ENCODE measurements around the gene PAX8.

PAX8 gene

GRCh38 chr2:113198790-113199612, 79.7 kb downstream of the PAX8 start:
- H3F3A ChIP-seq (ENCODE audit: insufficient read depth) = no peaks in the 10 kb centered on the region
- no peaks in the 10 kb centered on the region for H3K9me3 ChIP-seq (ENCODE audit: insufficient read depth, low read length)
- H3K9ac ChIP-seq (ENCODE audit: low read length) = 0 out of 2 replicates have a peak overlapping the region, but pooled peaks have one; percentile 15
- no peaks in the 10 kb centered on the region for H3K36me3 ChIP-seq (ENCODE audit: low read length)
- no peak overlapping the region for H2AFZ ChIP-seq (ENCODE audit: low read depth, low read length, severe bottlenecking)
- no peaks in the 10 kb centered on the region for H4K20me1 ChIP-seq (ENCODE audit: low read depth, low read length)
- no peaks in the 10 kb centered on the region for H3K9me2 ChIP-seq (replicated peaks; ENCODE audit: insufficient read depth, low read length)
- no peaks in the 10 kb centered on the region for H3K79me2 ChIP-seq (ENCODE audit: insufficient read depth, low read length)
- no peak for TF ChIP-seq EZH2phosphoT487 (conservative IDR thresholded peaks at IDR 0.05; ENCODE audit: low read length)
- TF ChIP-seq, protein P1, sequence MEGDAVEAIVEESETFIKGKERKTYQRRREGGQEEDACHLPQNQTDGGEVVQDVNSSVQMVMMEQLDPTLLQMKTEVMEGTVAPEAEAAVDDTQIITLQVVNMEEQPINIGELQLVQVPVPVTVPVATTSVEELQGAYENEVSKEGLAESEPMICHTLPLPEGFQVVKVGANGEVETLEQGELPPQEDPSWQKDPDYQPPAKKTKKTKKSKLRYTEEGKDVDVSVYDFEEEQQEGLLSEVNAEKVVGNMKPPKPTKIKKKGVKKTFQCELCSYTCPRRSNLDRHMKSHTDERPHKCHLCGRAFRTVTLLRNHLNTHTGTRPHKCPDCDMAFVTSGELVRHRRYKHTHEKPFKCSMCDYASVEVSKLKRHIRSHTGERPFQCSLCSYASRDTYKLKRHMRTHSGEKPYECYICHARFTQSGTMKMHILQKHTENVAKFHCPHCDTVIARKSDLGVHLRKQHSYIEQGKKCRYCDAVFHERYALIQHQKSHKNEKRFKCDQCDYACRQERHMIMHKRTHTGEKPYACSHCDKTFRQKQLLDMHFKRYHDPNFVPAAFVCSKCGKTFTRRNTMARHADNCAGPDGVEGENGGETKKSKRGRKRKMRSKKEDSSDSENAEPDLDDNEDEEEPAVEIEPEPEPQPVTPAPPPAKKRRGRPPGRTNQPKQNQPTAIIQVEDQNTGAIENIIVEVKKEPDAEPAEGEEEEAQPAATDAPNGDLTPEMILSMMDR (IDR thresholded peaks at IDR 0.05; ENCODE audit: insufficient read depth, low read length, poor library complexity, severe bottlenecking) = peak; percentile 76
- H3K27me3 ChIP-seq (ENCODE audit: low read length) = no peaks in the 10 kb centered on the region
- peak overlapping the region; percentile 40 for H3K4me2 ChIP-seq (ENCODE audit: low read depth, low read length, poor library complexity, severe bottlenecking)
- H3K27ac ChIP-seq (ENCODE audit: low read depth, low read length) = no peak overlapping the region
- no peak overlapping the region for H3K4me3 ChIP-seq (ENCODE audit: insufficient read depth, low read length, poor library complexity, severe bottlenecking)

- Histone ChIP-seq H3F3A (ENCODE audit: insufficient read depth) (no peaks in the 10 kb centered on the region), H3K27me3 (ENCODE audit: low read length) (no peaks in the 10 kb centered on the region), H3K9me2 (replicated peaks; ENCODE audit: insufficient read depth, low read length) (no peaks in the 10 kb centered on the region), H3K9me3 (ENCODE audit: insufficient read depth, low read length) (no peaks in the 10 kb centered on the region), H3K9ac (ENCODE audit: low read length) (no peak overlapping the region), H3K4me3 (ENCODE audit: insufficient read depth, low read length, poor library complexity, severe bottlenecking) (no peak overlapping the region), H3K79me2 (ENCODE audit: insufficient read depth, low read length) (no peaks in the 10 kb centered on the region), H3K36me3 (ENCODE audit: low read length) (no peaks in the 10 kb centered on the region), H4K20me1 (ENCODE audit: low read depth, low read length) (no peaks in the 10 kb centered on the region), H2AFZ (ENCODE audit: low read depth, low read length, severe bottlenecking) (no peak overlapping the region), H3K27ac (ENCODE audit: low read depth, low read length) (no peak overlapping the region), H3K4me2 (ENCODE audit: low read depth, low read length, poor library complexity, severe bottlenecking) (no peak overlapping the region)
- TF ChIP-seq EZH2phosphoT487 (conservative IDR thresholded peaks at IDR 0.05; ENCODE audit: low read length) = no peak
- TF ChIP-seq, protein P1 (IDR thresholded peaks at IDR 0.05; ENCODE audit: insufficient read depth, low read length, poor library complexity, severe bottlenecking) = no peak
These were observed 80.5 kb downstream of the PAX8 start for GRCh38 chr2:113198048-113198789.

DNA sequence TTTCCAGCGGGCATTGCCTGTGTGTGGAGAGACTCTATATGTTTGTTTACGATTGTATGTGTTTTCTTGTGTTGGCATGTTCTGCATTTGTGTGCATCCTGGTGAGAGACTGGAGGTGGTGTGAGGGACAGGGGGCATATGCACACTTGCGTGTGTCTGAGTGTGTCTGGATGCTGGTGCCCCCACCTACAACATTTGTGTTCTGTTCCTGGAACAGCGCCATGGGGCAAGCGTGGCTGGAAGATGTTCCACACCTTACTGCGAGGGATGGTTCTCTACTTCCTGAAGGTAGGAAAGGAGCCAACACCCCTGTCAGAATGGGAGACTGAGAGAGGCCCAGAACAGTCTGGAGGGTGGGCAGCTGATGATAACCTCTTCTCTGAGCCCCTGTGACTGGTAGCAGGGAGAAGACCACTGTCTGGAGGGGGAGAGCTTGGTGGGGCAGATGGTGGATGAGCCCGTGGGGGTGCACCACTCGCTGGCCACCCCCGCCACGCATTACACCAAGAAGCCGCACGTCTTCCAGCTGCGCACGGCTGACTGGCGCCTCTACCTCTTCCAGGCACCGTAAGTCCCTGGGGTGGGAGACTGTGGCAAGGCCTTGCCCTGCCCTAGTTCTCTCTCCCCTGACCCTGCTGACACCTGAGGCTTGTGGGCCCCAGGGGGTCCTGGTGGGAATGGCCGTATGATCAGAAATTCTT, 81.2 kb downstream of the PAX8 start:
- Histone ChIP-seq H3F3A (ENCODE audit: insufficient read depth) (no peaks in the 10 kb centered on the region), H3K9me2 (replicated peaks; ENCODE audit: insufficient read depth, low read length) (no peaks in the 10 kb centered on the region), H3K79me2 (ENCODE audit: insufficient read depth, low read length) (no peaks in the 10 kb centered on the region), H3K9me3 (ENCODE audit: insufficient read depth, low read length) (no peaks in the 10 kb centered on the region), H3K27ac (ENCODE audit: low read depth, low read length) (no peak overlapping the region), H3K4me2 (ENCODE audit: low read depth, low read length, poor library complexity, severe bottlenecking) (no peak overlapping the region), H3K9ac (ENCODE audit: low read length) (no peak overlapping the region), H4K20me1 (ENCODE audit: low read depth, low read length) (no peaks in the 10 kb centered on the region), H2AFZ (ENCODE audit: low read depth, low read length, severe bottlenecking) (no peak overlapping the region), H3K4me3 (ENCODE audit: insufficient read depth, low read length, poor library complexity, severe bottlenecking) (no peak overlapping the region), H3K27me3 (ENCODE audit: low read length) (no peaks in the 10 kb centered on the region), H3K36me3 (ENCODE audit: low read length) (no peaks in the 10 kb centered on the region)
- TF ChIP-seq, protein P1 (IDR thresholded peaks at IDR 0.05; ENCODE audit: insufficient read depth, low read length, poor library complexity, severe bottlenecking) = no peak
- TF ChIP-seq EZH2phosphoT487 (conservative IDR thresholded peaks at IDR 0.05; ENCODE audit: low read length) = no peak
